ENCODE measurements around the gene PDE11A.

Gene PDE11A

GRCh38 chr2:177582000-177582399, 490.6 kb downstream of the PDE11A start:
- no peak for TF ChIP-seq FOXP2 (optimal IDR thresholded peaks at IDR 0.05; ENCODE audit: borderline replicate concordance, extremely low read depth, extremely low read length, insufficient read depth)
- no peak for TF ChIP-seq REST (IDR thresholded peaks at IDR 0.05; ENCODE audit: insufficient read depth in 1 of 2, low read depth in 2 of 2, low read length in 2 of 2)
- TF ChIP-seq TAF1 (IDR thresholded peaks at IDR 0.05; ENCODE audit: borderline replicate concordance, insufficient read depth, low read length) = no peak

- TF ChIP-seq FOXP2 (optimal IDR thresholded peaks at IDR 0.05; ENCODE audit: borderline replicate concordance, extremely low read depth, extremely low read length, insufficient read depth) (no peak), SIN3A (IDR thresholded peaks at IDR 0.05; ENCODE audit: borderline replicate concordance, insufficient read depth, low read length) (no peak), REST (IDR thresholded peaks at IDR 0.05; ENCODE audit: insufficient read depth in 1 of 2, low read depth in 2 of 2, low read length in 2 of 2) (no peak), POLR2AphosphoS5 (IDR thresholded peaks at IDR 0.05; ENCODE audit: low read depth, low read length) (no peak), TAF1 (IDR thresholded peaks at IDR 0.05; ENCODE audit: borderline replicate concordance, insufficient read depth, low read length) (no peak)
Measured at GRCh38 chr2:177579486-177580036, 493.0 kb downstream of the PDE11A start.

- TF ChIP-seq TAF1 (IDR thresholded peaks at IDR 0.05; ENCODE audit: borderline replicate concordance, insufficient read depth, low read length) = no peak
- no peak for TF ChIP-seq POLR2AphosphoS5 (IDR thresholded peaks at IDR 0.05; ENCODE audit: low read depth, low read length)
- TF ChIP-seq REST (IDR thresholded peaks at IDR 0.05; ENCODE audit: insufficient read depth in 1 of 2, low read depth in 2 of 2, low read length in 2 of 2) = no peak
- TF ChIP-seq FOXP2 (optimal IDR thresholded peaks at IDR 0.05; ENCODE audit: borderline replicate concordance, extremely low read depth, extremely low read length, insufficient read depth) = no peak
- TF ChIP-seq SIN3A (IDR thresholded peaks at IDR 0.05; ENCODE audit: borderline replicate concordance, insufficient read depth, low read length) = no peak
Measured at GRCh38 chr2:177578454-177578853, 494.1 kb downstream of the PDE11A start.

DNA sequence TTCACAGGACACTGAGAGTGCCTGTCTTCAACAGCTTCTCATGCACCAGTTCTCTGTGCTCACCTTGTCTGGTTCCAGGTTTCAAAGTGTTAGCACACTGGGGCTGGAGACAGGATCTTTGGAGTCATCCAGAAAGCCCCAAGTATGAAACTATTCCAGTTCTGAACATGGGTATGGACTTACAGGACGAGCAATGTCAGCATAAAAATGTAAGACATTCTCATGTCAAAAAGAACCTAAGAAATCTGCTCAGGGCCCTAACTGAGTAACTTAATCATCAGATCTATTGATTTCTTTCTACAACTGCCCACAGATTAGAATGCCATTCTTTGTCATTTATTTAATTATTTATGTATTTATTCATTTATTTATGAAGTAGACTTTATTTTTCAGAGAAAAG, 495.5 kb downstream of the PDE11A start:
- no peak for TF ChIP-seq REST (IDR thresholded peaks at IDR 0.05; ENCODE audit: insufficient read depth in 1 of 2, low read depth in 2 of 2, low read length in 2 of 2)
- TF ChIP-seq FOXP2 (optimal IDR thresholded peaks at IDR 0.05; ENCODE audit: borderline replicate concordance, extremely low read depth, extremely low read length, insufficient read depth) = no peak
- no peak for TF ChIP-seq SIN3A (IDR thresholded peaks at IDR 0.05; ENCODE audit: borderline replicate concordance, insufficient read depth, low read length)
- TF ChIP-seq POLR2AphosphoS5 (IDR thresholded peaks at IDR 0.05; ENCODE audit: low read depth, low read length) = no peak
- no peak for TF ChIP-seq TAF1 (IDR thresholded peaks at IDR 0.05; ENCODE audit: borderline replicate concordance, insufficient read depth, low read length)

DNA sequence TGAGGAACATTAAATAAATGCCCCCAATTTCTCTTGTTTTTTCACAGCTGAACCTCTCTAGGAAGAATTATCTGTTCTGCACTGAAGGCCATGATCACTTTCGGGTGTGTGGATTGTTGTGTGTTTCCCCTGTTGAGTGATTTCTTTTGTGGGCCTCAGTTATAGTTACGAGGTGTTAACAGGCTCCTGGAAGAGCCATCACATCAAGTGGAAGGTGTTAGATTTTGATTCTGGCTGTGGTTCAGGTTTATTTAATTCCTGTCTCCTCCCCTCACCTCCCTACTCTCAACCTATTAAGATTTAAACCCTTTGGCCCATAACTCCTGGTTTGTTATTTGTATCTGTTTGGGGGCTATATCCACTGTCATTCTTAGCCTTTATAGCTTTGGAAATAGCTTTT, 497.2 kb downstream of the PDE11A start:
- TF ChIP-seq POLR2AphosphoS5 (IDR thresholded peaks at IDR 0.05; ENCODE audit: low read depth, low read length) (no peak), REST (IDR thresholded peaks at IDR 0.05; ENCODE audit: insufficient read depth in 1 of 2, low read depth in 2 of 2, low read length in 2 of 2) (no peak), TAF1 (IDR thresholded peaks at IDR 0.05; ENCODE audit: borderline replicate concordance, insufficient read depth, low read length) (no peak), SIN3A (IDR thresholded peaks at IDR 0.05; ENCODE audit: borderline replicate concordance, insufficient read depth, low read length) (no peak), FOXP2 (optimal IDR thresholded peaks at IDR 0.05; ENCODE audit: borderline replicate concordance, extremely low read depth, extremely low read length, insufficient read depth) (no peak)
